Nephron (organoid): ENCODE data around the gene ENTHD1.

ENCODE experiments used
- H3K27ac Mint-ChIP-seq, 3 experiments: 2 replicates each; pipeline ENCODE4 v1.8.0; 2020; ENCODE audit warnings: mixed read lengths in 3 of 3, mild to moderate bottlenecking in 2 of 3, moderate library complexity in 1 of 3
- H3K27me3 Mint-ChIP-seq: 2 replicates; pipeline ENCODE4 v1.8.0; 2021; ENCODE audit warnings: low read depth, mild to moderate bottlenecking, moderate library complexity, mixed read lengths
- H3K36me3 Mint-ChIP-seq: 2 replicates; pipeline ENCODE4 v1.8.0; 2020; ENCODE audit warnings: low read depth, mixed read lengths
- H3K4me1 Mint-ChIP-seq: 2 replicates; pipeline ENCODE4 v1.8.0; 2020; ENCODE audit warnings: mixed read lengths
- H3K4me3 Mint-ChIP-seq, 3 experiments: 2 replicates each; pipeline ENCODE4 v1.8.0; 2020; ENCODE audit warnings: mild to moderate bottlenecking in 3 of 3, mixed read lengths in 3 of 3, moderate library complexity in 2 of 3
- H3K9me3 Mint-ChIP-seq: 2 replicates; pipeline ENCODE4 v1.8.0; 2020; ENCODE audit warnings: mixed read lengths
- CTCF ChIP-seq, 3 experiments: fragments of 200-600 bp; sonication (generic); IDR thresholded peaks; one replicate each; pipeline ENCODE4 v1.5.0; 2021; ENCODE audit warnings: antibody characterized with exemption in 3 of 3; ENCODE audit not compliant: unreplicated experiment in 3 of 3

Gene ENTHD1

GRCh38 chr22:39725351-39726035, 168.1 kb downstream of the ENTHD1 start:
- Mint-ChIP-seq H3K9me3 (no peaks in the 10 kb centered on the region), H3K36me3 (no peaks in the 10 kb centered on the region), H3K27me3 (peaks cover 42% of the 10 kb centered on the region), H3K4me3 (no peak overlapping the region), H3K4me1 (peaks cover 26% of the 10 kb centered on the region), H3K27ac (no peak overlapping the region)
- TF ChIP-seq CTCF (IDR thresholded peaks at IDR 0.05; ENCODE audit: unreplicated experiment in 3 of 3), result no peak

GRCh38 chr22:39724857-39725256, 168.7 kb downstream of the ENTHD1 start:
- Mint-ChIP-seq H3K36me3 (no peaks in the 10 kb centered on the region), H3K9me3 (no peaks in the 10 kb centered on the region), H3K4me1 (peaks cover 29% of the 10 kb centered on the region), H3K27me3 (peaks cover 42% of the 10 kb centered on the region), H3K27ac (no peak overlapping the region), H3K4me3 (no peak overlapping the region)
- TF ChIP-seq CTCF (IDR thresholded peaks at IDR 0.05; ENCODE audit: unreplicated experiment in 3 of 3), result no peak

- H3K9me3 Mint-ChIP-seq, result no peaks in the 10 kb centered on the region
Observed at GRCh38 chr22:39724390-39724789, 169.2 kb downstream of the ENTHD1 start.

GRCh38 chr22:39723899-39724351, 169.6 kb downstream of the ENTHD1 start:
- H3K27ac Mint-ChIP-seq, result no peak overlapping the region
- H3K27me3 Mint-ChIP-seq, result peaks cover 42% of the 10 kb centered on the region
- no peaks in the 10 kb centered on the region for H3K36me3 Mint-ChIP-seq
- H3K9me3 Mint-ChIP-seq, result no peaks in the 10 kb centered on the region
- peaks cover 29% of the 10 kb centered on the region for H3K4me1 Mint-ChIP-seq
- no peak for TF ChIP-seq CTCF (IDR thresholded peaks at IDR 0.05; ENCODE audit: unreplicated experiment in 3 of 3)
- H3K4me3 Mint-ChIP-seq, result no peak overlapping the region

More at GRCh38 chr22:39724390-39724789, 169.2 kb downstream of the ENTHD1 start:
- Mint-ChIP-seq H3K27ac (no peak overlapping the region), H3K4me1 (peaks cover 29% of the 10 kb centered on the region), H3K4me3 (no peak overlapping the region), H3K36me3 (no peaks in the 10 kb centered on the region), H3K27me3 (peaks cover 42% of the 10 kb centered on the region)
- TF ChIP-seq CTCF (IDR thresholded peaks at IDR 0.05; ENCODE audit: unreplicated experiment in 3 of 3), result no peak

DNA sequence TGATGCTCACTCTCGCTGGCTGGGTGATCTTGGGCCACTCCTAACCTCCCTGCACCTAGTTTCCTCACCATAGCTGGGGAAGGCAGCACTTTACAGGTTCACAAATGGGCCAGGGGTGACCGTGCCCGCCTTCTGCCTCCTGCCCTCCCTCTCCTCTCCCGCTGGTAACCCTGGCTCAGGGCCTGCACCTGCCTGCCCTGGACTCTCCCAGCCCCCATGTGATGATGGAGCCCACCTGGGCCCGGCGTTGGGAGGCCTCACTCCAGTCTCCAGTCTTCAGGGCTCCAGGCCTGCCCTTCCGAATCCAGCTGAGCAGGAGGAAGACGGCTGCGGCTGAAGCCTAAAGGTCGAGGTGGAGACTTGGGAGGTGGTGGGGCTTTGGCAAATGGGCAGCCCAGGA, 170.1 kb downstream of the ENTHD1 start:
- no peak for TF ChIP-seq CTCF (IDR thresholded peaks at IDR 0.05; ENCODE audit: unreplicated experiment in 3 of 3)
- H3K4me1 Mint-ChIP-seq, result peaks cover 29% of the 10 kb centered on the region
- no peak overlapping the region for H3K4me3 Mint-ChIP-seq
- H3K9me3 Mint-ChIP-seq, result no peaks in the 10 kb centered on the region
- H3K27me3 Mint-ChIP-seq, result peaks cover 42% of the 10 kb centered on the region
- no peaks in the 10 kb centered on the region for H3K36me3 Mint-ChIP-seq
- H3K27ac Mint-ChIP-seq, result no peak overlapping the region

DNA sequence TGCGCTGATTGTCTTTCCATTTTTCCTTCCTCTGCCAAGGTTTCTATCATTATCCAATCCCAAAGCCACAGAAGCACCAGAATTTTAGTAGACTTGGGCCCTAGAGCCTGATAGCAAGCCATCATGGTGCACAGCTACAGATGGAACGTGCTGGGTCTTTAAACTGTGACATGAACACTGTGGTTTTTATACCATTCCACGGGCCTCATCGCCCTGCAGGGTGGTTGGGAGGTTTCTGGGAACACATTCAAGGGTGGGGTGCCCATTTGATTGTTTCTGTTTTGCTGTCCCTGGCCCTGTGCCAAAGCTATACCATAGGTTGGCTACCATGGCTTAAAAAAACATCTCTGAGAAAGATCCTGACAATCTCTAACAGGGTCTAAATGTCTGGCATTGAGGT, 171.1 kb downstream of the ENTHD1 start:
- TF ChIP-seq CTCF (IDR thresholded peaks at IDR 0.05; ENCODE audit: unreplicated experiment in 3 of 3), result no peak
- H3K27ac Mint-ChIP-seq, result no peak overlapping the region
- peaks cover 41% of the 10 kb centered on the region for H3K27me3 Mint-ChIP-seq
- H3K4me3 Mint-ChIP-seq, result no peak overlapping the region
- no peaks in the 10 kb centered on the region for H3K36me3 Mint-ChIP-seq
- peaks cover 28% of the 10 kb centered on the region for H3K4me1 Mint-ChIP-seq
- no peaks in the 10 kb centered on the region for H3K9me3 Mint-ChIP-seq
